ENCODE results near the gene MACROD2.

GRCh38 chr20:15011631-15012030 lies 1016.3 kb downstream of the MACROD2 start:
- TF ChIP-seq, protein P1, sequence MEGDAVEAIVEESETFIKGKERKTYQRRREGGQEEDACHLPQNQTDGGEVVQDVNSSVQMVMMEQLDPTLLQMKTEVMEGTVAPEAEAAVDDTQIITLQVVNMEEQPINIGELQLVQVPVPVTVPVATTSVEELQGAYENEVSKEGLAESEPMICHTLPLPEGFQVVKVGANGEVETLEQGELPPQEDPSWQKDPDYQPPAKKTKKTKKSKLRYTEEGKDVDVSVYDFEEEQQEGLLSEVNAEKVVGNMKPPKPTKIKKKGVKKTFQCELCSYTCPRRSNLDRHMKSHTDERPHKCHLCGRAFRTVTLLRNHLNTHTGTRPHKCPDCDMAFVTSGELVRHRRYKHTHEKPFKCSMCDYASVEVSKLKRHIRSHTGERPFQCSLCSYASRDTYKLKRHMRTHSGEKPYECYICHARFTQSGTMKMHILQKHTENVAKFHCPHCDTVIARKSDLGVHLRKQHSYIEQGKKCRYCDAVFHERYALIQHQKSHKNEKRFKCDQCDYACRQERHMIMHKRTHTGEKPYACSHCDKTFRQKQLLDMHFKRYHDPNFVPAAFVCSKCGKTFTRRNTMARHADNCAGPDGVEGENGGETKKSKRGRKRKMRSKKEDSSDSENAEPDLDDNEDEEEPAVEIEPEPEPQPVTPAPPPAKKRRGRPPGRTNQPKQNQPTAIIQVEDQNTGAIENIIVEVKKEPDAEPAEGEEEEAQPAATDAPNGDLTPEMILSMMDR (IDR thresholded peaks at IDR 0.05) = no peak
- TF ChIP-seq POLR2A (IDR thresholded peaks at IDR 0.05) = no peak

Data from body of pancreas (tissue), 4 donors.